Measurements from ENCODE around the gene NXN. TPM values are rescaled to one million over a fixed set of nuclear protein-coding genes. Genes with fewer than 3 reads are reported as not detected.

The NXN gene
- total RNA-seq, 6 donors from 2014 or later = 32.4 to 63.1 (median 52.2) TPM

DNA sequence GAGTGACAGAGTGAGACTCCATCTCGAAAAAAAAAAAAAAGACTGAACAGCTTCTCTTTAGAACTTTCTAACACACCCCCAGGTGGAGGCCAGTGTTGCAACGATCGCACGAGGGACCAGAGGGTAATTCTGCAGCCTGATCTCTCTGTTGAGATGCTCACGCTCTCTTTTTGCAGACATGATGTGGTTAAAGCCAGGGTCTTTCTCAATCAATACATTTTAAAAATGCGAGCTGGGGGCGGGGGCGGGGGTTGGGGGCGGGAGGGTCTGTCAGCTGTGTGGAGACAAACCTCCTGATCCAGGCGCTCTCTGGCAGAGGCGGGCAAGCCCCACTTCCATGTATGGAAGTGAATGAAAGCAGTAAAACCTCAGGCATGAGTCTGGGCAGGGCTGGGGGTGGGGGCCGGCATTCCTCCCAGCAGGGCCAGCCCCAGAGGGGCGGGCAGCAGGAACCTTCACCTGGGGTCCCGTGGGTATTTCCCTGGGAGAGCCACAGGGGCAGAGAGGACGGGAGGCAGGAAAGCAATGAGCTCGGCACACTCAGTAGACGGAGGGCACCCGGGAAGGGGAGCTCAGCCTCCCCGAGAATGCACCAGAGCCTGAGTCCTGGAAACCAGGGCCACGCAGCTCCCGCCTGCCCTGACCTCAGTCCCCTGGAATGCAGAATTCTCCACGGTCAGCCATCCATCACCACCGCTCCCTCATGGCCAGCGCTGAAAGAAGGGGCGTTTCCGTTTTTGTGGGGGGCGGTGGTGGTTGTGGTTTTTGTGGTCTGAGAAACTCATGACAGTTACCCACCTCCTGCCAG lies 28.0 kb downstream of the NXN start:
- Histone ChIP-seq H3K4me1 (peaks cover 5 to 12% (median 8%) of the 10 kb centered on the region in 4 donors), H3K36me3 (peaks cover 0 to 4% (median 0%) of the 10 kb centered on the region in 4 donors), H3K27me3 (no peaks in the 10 kb centered on the region), H3K4me3 (no peak overlapping the region), H3K9me3 (no peaks in the 10 kb centered on the region), H3K27ac (peak overlapping the region; percentile 1 to 53 (median 32))
- ATAC-seq (ENCODE audit: low FRiP score in 2 of 2) (peak; percentile 59 to 77), DNase-seq (peak in 1 of 2 donors; percentile 76)
- 20 to 33% methylated on average over 21 to 24 of the region's 27 CpGs for WGBS, 2 donors
- TF ChIP-seq, protein P1, sequence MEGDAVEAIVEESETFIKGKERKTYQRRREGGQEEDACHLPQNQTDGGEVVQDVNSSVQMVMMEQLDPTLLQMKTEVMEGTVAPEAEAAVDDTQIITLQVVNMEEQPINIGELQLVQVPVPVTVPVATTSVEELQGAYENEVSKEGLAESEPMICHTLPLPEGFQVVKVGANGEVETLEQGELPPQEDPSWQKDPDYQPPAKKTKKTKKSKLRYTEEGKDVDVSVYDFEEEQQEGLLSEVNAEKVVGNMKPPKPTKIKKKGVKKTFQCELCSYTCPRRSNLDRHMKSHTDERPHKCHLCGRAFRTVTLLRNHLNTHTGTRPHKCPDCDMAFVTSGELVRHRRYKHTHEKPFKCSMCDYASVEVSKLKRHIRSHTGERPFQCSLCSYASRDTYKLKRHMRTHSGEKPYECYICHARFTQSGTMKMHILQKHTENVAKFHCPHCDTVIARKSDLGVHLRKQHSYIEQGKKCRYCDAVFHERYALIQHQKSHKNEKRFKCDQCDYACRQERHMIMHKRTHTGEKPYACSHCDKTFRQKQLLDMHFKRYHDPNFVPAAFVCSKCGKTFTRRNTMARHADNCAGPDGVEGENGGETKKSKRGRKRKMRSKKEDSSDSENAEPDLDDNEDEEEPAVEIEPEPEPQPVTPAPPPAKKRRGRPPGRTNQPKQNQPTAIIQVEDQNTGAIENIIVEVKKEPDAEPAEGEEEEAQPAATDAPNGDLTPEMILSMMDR (IDR thresholded peaks at IDR 0.05) = no peak
- no peak for TF ChIP-seq POLR2AphosphoS5 (IDR thresholded peaks at IDR 0.05)
- no peak for TF ChIP-seq EP300 (IDR thresholded peaks at IDR 0.05)
- no peak for TF ChIP-seq POLR2A (IDR thresholded peaks at IDR 0.05)

DNA sequence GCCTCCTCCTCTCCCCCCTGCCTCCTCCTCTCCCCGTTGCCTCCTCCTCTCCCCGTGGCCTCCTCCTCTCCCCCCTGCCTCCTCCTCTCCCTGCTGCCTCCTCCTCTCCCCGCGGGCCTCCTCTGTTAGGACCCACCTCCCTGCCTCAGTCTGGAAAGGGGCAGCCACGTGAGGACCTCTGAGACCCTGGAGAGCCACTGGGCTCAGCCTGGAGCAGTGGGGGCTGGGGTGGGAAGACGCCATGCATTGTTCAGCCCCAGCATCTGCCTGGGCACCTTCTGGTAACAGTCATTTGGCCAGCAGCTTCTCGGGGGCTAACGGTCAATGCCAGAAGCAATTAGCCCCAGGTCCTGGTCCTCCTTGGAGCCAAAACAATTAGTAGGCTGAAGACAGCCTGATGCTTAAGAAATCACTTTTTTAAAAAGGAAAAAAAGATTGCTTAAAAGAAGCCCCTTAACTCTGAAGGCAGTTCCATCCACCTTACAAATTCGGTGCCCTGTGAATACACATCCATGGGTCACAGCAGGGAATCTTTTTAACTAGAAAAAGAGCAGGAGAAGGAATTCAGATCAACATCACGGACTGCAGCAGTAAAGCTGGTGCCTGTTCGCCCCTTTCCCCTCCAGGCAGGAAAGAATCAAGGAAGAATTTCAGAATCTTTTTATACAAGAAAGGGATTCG lies 29.8 kb downstream of the NXN start:
- no peaks in the 10 kb centered on the region for H3K9me3 ChIP-seq
- TF ChIP-seq, protein P1 (IDR thresholded peaks at IDR 0.05) = no peak
- TF ChIP-seq POLR2AphosphoS5 (IDR thresholded peaks at IDR 0.05) = no peak
- no peak for TF ChIP-seq EP300 (IDR thresholded peaks at IDR 0.05)
- TF ChIP-seq POLR2A (IDR thresholded peaks at IDR 0.05) = no peak
- peaks cover 5 to 10% (median 8%) of the 10 kb centered on the region in 4 donors for H3K4me1 ChIP-seq
- 73 to 75% methylated on average over 10 to 11 of the region's 12 CpGs for WGBS, 2 donors
- no peaks in the 10 kb centered on the region for H3K27me3 ChIP-seq
- peak overlapping the region in 2 of 4 donors; percentile 26 to 53 for H3K27ac ChIP-seq
- no peak for DNase-seq
- H3K36me3 ChIP-seq = peaks cover 0 to 6% (median 0%) of the 10 kb centered on the region in 4 donors
- ATAC-seq (ENCODE audit: low FRiP score in 2 of 2) = no peak
- no peak overlapping the region for H3K4me3 ChIP-seq

DNA sequence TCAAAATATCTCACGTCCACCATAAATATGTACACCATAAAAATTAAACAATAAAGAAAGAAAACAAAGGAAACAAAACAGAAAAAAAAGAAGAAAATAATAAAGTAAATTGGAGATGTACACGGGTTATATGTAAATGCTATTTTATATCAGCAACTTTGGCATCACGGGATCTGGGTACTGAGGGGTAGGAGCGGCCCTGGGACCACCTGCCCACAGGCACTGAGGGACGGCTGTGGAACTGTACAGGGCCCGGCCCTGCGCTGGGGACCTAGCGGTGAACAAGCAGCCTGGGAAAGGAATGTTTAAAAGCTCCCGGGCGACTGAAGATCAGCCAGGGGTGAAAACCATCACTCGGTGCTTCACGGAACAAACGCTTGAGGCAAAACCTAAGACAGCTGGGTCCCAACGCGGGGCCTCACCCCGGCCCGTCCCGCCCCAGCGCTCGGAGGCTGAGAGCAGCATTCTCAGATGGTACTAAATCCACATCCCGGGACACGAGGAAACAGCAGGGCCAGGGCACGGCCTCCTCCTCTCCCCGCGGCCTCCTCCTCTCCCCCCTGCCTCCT lies 31.2 kb downstream of the NXN start:
- no peak overlapping the region for H3K27ac ChIP-seq
- ATAC-seq (ENCODE audit: low FRiP score in 2 of 2) = no peak
- H3K27me3 ChIP-seq = no peaks in the 10 kb centered on the region
- H3K9me3 ChIP-seq = no peaks in the 10 kb centered on the region
- peaks cover 5 to 9% (median 8%) of the 10 kb centered on the region in 4 donors for H3K4me1 ChIP-seq
- H3K4me3 ChIP-seq = no peak overlapping the region
- TF ChIP-seq POLR2AphosphoS5 (IDR thresholded peaks at IDR 0.05) (no peak), POLR2A (IDR thresholded peaks at IDR 0.05) (no peak), EP300 (IDR thresholded peaks at IDR 0.05) (no peak)
- TF ChIP-seq, protein P1 (IDR thresholded peaks at IDR 0.05) = no peak
- DNase-seq = peak in 1 of 2 donors; percentile 72
- H3K36me3 ChIP-seq = peaks cover 0 to 6% (median 0%) of the 10 kb centered on the region in 4 donors
- WGBS, 2 donors = 89 to 90% methylated on average over 19 to 25 of the region's 25 CpGs

- TF ChIP-seq EP300 (IDR thresholded peaks at IDR 0.05) = no peak
- TF ChIP-seq POLR2AphosphoS5 (IDR thresholded peaks at IDR 0.05) = no peak
- H3K4me3 ChIP-seq = no peak overlapping the region
- peaks cover 0 to 6% (median 0%) of the 10 kb centered on the region in 4 donors for H3K36me3 ChIP-seq
- H3K9me3 ChIP-seq = no peaks in the 10 kb centered on the region
- WGBS, 2 donors = 93 to 95% methylated on average over 32 to 37 of the region's 37 CpGs
- ATAC-seq (ENCODE audit: low FRiP score in 2 of 2) (peak in 1 of 2 donors; percentile 6), DNase-seq (no peak)
- peaks cover 2 to 6% (median 4%) of the 10 kb centered on the region in 4 donors for H3K4me1 ChIP-seq
- H3K27me3 ChIP-seq = no peaks in the 10 kb centered on the region
- H3K27ac ChIP-seq = no peak overlapping the region
Measured at GRCh38 chr17:946510-947236, 32.9 kb downstream of the NXN start.

All from upper lobe of left lung (tissue), 6 donors.